CD1c-positive myeloid dendritic cell (primary cell): ENCODE results near the gene DLG5.

Source experiments
- DNase-seq: peaks from one replicate; pipeline ENCODE4 v3.0.0-alpha.2; 2016; ENCODE audit errors: extremely low spot score

Gene DLG5

GRCh38 chr10:77911535-77912123, 14.9 kb downstream of the DLG5 start:
- no peak for DNase-seq

- no peak for DNase-seq
Observed at GRCh38 chr10:77910524-77911145, 15.9 kb downstream of the DLG5 start.

GRCh38 chr10:77909749-77910375, 16.7 kb downstream of the DLG5 start:
- no peak for DNase-seq

GRCh38 chr10:77909021-77909748, 17.4 kb downstream of the DLG5 start:
- DNase-seq, result no peak

GRCh38 chr10:77907900-77908717, 18.4 kb downstream of the DLG5 start:
- no peak for DNase-seq

GRCh38 chr10:77907462-77907861, 19.1 kb downstream of the DLG5 start:
- no peak for DNase-seq

GRCh38 chr10:77906951-77907421, 19.6 kb downstream of the DLG5 start:
- DNase-seq, result no peak

- no peak for DNase-seq
Observed at GRCh38 chr10:77905781-77906180, 20.8 kb downstream of the DLG5 start.

GRCh38 chr10:77905086-77905748, 21.3 kb downstream of the DLG5 start:
- DNase-seq, result no peak

- DNase-seq, result no peak
Observed at GRCh38 chr10:77904100-77904840, 22.3 kb downstream of the DLG5 start.

- DNase-seq, result no peak
Observed at GRCh38 chr10:77902159-77902558, 24.4 kb downstream of the DLG5 start.

- DNase-seq, result no peak
Observed at GRCh38 chr10:77901743-77902142, 24.8 kb downstream of the DLG5 start.

GRCh38 chr10:77899690-77900089, 26.9 kb downstream of the DLG5 start:
- DNase-seq, result no peak

GRCh38 chr10:77899080-77899477, 27.5 kb downstream of the DLG5 start:
- DNase-seq, result no peak

GRCh38 chr10:77898323-77899079, 28.1 kb downstream of the DLG5 start:
- DNase-seq, result no peak

- DNase-seq, result no peak
Observed at GRCh38 chr10:77896058-77896457, 30.5 kb downstream of the DLG5 start.

- DNase-seq, result no peak
Observed at GRCh38 chr10:77894058-77894457, 32.5 kb downstream of the DLG5 start.

GRCh38 chr10:77893386-77893785, 33.2 kb downstream of the DLG5 start:
- DNase-seq, result no peak

- no peak for DNase-seq
Observed at GRCh38 chr10:77892761-77893160, 33.8 kb downstream of the DLG5 start.
